Measurements from ENCODE around the gene SHH.

DNA sequence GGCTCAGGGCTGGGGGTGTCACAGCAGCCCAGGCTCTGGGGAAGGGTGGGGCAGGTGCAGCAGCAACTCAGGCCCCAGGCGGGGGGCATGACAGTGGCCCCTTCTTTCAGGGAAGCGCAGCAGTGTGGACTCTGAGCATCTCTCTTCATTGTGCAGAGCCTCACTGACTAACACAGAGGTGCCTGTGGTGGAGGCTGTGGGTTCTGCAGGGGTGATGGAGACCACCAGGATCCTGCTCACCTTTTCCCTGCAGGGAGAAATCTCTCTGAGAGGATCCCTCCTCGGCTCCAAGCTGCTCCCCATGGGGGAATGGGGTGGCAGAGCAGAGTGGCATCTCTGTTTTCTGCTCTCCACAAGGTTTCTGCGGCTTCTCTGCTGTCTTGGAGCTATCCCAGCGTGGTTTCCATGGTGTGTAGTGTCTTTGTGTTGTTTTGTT, 37.8 kb upstream of the SHH start:
- TF ChIP-seq, protein P1, sequence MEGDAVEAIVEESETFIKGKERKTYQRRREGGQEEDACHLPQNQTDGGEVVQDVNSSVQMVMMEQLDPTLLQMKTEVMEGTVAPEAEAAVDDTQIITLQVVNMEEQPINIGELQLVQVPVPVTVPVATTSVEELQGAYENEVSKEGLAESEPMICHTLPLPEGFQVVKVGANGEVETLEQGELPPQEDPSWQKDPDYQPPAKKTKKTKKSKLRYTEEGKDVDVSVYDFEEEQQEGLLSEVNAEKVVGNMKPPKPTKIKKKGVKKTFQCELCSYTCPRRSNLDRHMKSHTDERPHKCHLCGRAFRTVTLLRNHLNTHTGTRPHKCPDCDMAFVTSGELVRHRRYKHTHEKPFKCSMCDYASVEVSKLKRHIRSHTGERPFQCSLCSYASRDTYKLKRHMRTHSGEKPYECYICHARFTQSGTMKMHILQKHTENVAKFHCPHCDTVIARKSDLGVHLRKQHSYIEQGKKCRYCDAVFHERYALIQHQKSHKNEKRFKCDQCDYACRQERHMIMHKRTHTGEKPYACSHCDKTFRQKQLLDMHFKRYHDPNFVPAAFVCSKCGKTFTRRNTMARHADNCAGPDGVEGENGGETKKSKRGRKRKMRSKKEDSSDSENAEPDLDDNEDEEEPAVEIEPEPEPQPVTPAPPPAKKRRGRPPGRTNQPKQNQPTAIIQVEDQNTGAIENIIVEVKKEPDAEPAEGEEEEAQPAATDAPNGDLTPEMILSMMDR (IDR thresholded peaks at IDR 0.05): no peak
- TF ChIP-seq POLR2A (IDR thresholded peaks at IDR 0.05): no peak
